HEK293T (cell line): ENCODE data around the gene ANK3.

Experiments
- BHLHE40 ChIP-seq: fragments of 450-650 bp; IDR thresholded peaks from 2 replicates; pipeline ENCODE4 v1.6.1; 2016; ENCODE audit warnings: mild to moderate bottlenecking, moderate library complexity, borderline replicate concordance
- CTBP1 ChIP-seq: fragments of 450-650 bp; IDR thresholded peaks from 2 replicates; pipeline ENCODE4 v1.6.1; 2016; ENCODE audit warnings: borderline replicate concordance
- ELF4 ChIP-seq: fragments of 450-650 bp; IDR thresholded peaks from 2 replicates; pipeline ENCODE4 v1.6.1; 2017; ENCODE audit warnings: antibody characterized with exemption
- FOXK2 ChIP-seq: fragments of 450-650 bp; IDR thresholded peaks from 2 replicates; pipeline ENCODE4 v1.6.1; 2016; ENCODE audit warnings: mild to moderate bottlenecking
- FOXM1 ChIP-seq: fragments of 450-650 bp; IDR thresholded peaks from 2 replicates; pipeline ENCODE4 v1.6.1; 2017; ENCODE audit warnings: mild to moderate bottlenecking, borderline replicate concordance
- L3MBTL2 ChIP-seq: fragments of 450-650 bp; conservative IDR thresholded peaks from 2 replicates; pipeline ENCODE4 v1.6.1; 2016; ENCODE audit warnings: mild to moderate bottlenecking
- LEF1 ChIP-seq: fragments of 450-650 bp; IDR thresholded peaks from 2 replicates; pipeline ENCODE4 v1.6.1; 2017; ENCODE audit warnings: mild to moderate bottlenecking, borderline replicate concordance
- SP1 ChIP-seq: fragments of 450-650 bp; IDR thresholded peaks from 2 replicates; pipeline ENCODE4 v1.6.1; 2017
- TF ChIP-seq, protein P1 (sequence below): fragments of 450-650 bp; IDR thresholded peaks from 2 replicates; pipeline ENCODE4 v1.6.1; 2016

DNA sequence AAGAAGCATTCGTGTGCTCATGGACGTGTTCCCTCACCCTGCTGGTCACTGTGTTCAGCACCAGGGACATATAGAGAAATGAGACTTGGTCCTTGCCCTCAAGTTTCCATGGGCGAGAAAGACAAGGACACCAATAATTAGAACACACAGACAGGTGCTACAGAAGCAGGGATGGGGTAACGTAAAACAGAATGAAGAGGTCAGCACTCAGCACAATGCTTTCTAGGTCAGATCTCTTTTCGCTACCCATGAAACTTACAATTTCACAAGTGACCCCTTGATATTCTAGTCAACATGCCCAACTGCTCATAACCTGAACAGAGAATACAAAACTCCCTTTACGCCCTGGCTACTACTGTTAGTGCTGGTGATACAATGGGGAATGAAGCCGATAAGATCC lies 6.0 kb upstream of the ANK3 start:
- TF ChIP-seq BHLHE40 (no peak), SP1 (no peak), CTBP1 (no peak), ELF4 (no peak), FOXK2 (no peak), FOXM1 (no peak), LEF1 (no peak), L3MBTL2 (no peak)
- TF ChIP-seq, protein P1, sequence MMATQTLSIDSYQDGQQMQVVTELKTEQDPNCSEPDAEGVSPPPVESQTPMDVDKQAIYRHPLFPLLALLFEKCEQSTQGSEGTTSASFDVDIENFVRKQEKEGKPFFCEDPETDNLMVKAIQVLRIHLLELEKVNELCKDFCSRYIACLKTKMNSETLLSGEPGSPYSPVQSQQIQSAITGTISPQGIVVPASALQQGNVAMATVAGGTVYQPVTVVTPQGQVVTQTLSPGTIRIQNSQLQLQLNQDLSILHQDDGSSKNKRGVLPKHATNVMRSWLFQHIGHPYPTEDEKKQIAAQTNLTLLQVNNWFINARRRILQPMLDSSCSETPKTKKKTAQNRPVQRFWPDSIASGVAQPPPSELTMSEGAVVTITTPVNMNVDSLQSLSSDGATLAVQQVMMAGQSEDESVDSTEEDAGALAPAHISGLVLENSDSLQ, result no peak
